Hematopoietic multipotent progenitor cell treated with erythropoietin and hydrocortisone succinate and interleukin-3 and kit ligand, for 17 days (in vitro differentiated cells): ENCODE results near the gene KRTCAP2.

Experiments used
- DNase-seq: peaks from one replicate; pipeline ENCODE4 v3.0.0-alpha.2; 2015; ENCODE audit warnings: low spot score

Gene KRTCAP2

DNA sequence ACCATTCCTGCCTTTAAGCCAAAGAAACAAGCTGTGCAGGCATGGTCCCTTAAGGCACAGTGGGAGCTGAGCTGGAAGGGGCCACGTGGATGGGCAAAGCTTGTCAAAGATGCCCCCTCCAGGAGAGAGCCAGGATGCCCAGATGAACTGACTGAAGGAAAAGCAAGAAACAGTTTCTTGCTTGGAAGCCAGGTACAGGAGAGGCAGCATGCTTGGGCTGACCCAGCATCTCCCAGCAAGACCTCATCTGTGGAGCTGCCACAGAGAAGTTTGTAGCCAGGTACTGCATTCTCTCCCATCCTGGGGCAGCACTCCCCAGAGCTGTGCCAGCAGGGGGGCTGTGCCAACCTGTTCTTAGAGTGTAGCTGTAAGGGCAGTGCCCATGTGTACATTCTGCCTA, 38.8 kb downstream of the KRTCAP2 start:
- no peak for DNase-seq

DNA sequence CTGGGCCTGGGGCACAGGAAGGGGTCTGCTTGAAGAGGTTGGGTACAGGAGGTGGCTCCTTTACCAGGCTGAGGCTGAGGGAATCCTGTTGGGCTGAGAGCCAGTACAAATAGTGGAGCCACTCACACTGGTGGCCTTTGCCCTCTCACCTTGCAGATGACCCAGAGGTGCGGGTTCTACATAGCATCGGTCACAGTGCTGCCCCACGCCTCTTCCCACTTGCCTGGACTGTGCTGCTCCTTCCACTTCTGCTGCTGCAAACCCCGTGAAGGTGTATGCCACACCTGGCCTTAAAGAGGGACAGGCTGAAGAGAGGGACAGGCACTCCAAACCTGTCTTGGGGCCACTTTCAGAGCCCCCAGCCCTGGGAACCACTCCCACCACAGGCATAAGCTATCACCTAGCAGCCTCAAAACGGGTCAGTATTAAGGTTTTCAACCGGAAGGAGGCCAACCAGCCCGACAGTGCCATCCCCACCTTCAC, 39.3 kb downstream of the KRTCAP2 start:
- no peak for DNase-seq

DNA sequence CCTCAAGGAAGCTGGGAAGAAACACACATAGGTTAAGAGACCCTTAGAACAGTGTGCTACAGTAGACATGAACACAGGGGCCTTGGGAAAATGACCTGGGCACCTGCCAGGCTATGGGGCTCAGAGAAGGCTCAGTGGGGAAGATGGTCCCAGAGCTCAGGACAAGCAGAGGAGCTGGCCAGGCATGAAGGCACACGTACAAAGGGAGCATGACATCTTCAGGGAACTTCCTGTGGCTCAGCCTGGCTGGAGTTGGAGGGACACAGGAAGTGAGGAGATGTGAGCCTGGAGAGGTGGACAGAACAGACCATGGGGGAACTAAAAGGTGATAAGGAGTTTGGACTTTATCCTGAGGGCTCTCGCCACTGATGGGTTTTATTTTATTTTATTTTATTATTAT, 41.2 kb downstream of the KRTCAP2 start:
- DNase-seq = no peak

DNA sequence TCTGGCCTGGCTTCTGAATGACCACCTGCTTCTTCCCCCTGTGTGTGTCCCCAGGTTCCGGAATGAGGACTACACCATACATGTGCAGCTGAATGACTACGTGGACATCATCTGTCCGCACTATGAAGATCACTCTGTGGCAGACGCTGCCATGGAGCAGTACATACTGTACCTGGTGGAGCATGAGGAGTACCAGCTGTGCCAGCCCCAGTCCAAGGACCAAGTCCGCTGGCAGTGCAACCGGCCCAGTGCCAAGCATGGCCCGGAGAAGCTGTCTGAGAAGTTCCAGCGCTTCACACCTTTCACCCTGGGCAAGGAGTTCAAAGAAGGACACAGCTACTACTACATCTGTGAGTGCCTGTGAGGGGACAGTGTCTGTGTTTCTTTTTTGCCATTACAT, 41.8 kb downstream of the KRTCAP2 start:
- DNase-seq = no peak

DNA sequence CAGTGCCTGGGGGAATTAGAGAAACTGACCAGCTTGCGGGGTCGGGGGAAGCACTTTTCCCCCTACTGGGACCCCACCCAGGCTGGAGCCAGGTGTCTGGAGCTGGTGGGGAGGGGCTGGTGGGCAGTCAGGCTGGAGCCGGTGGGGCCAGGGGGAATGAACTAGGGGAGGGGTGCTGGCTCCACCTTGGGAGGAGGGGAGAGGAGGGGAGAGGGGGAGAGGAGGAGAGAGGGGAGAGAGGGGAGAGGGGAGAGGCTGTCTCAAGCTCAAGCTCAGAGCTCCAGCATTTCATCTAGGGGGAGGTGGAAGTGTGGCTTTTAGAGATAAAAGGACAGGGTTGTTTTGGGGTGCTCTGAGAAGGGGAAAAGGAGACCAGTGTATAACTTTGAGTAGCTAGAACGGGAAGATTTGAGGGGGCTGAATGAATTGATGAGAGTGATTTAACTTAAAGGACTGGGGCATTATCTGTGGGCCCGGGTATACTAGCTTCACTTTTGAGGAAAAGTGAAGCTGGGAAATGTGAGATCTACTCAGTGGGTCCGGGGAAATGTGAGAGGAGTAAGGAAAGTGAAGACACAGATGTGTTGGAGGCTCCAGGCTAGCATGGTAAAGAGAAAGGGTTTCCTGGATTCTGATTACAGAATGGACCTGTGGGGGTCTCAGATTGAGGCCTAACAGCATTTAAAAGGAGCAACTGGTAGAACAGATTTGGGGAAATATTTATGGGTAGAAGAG, 42.7 kb downstream of the KRTCAP2 start:
- no peak for DNase-seq

DNA sequence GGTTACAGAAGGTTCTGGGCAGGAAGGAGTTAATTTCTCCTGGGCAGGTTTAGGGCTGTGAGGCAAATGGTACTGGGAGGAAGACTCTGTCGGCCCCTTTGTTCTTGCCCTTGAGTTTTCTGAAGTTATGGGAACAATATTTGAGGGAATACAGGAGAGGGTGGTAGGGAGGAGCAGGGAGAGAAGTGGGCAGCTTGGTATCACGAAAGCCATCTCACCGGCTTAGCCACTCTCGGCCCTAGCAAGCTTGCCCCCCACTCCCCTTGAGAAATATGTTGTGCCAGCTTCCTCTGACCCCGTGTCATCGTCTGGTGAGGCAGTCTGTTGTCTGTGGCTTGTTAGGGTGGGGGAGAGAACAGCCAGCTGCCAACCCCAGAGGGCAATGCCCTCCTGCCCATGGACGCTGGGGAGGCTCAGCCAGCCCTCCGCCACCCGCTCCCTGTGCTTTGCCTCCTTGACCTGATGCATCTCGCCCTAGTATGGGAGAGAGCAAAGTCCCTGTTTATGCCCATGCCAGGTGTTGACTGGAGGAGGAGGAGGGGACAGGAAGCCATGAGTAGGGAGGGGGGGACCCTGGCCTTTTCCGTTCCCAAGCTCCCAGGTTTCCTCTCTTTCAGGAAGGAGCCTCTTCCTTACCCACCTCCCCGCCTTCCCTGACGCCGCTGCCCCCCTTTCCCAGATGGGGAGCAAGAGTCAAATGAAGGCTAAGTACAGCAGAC, 44.2 kb downstream of the KRTCAP2 start:
- no peak for DNase-seq

DNA sequence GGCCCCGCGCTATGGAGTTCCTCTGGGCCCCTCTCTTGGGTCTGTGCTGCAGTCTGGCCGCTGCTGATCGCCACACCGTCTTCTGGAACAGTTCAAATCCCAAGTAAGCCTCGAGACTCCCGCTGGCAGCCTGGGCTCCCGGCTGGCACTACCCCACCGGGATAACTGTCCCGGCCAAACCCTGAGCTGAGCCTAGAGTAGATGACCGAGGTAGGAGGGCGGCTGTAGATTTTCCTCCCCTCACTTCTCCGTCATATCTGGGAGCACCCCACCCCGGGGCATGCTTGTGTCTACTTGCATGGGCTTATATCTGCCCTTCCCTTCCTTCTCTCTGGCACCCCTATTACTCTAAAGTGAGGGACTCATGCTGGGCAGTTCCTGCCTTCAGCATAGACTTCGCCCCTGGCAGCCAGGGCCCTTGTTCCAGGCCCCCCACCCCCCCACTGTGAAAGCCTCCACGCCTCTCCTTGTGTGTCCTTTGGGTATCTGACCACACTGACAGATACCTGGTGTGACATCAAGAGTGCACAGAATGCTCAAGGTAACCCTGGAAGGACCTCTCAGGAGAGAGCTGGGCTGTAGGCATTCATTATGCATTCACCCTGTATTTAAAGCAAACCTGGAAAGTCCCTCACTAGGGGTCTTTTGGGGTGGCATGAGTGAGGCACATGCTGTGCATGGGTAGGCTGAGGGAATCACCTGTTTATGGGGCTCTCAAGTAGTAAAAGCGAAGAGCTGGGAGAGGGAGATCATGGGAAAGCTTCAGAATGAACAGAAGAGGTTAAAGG, 44.9 kb downstream of the KRTCAP2 start:
- no peak for DNase-seq

DNA sequence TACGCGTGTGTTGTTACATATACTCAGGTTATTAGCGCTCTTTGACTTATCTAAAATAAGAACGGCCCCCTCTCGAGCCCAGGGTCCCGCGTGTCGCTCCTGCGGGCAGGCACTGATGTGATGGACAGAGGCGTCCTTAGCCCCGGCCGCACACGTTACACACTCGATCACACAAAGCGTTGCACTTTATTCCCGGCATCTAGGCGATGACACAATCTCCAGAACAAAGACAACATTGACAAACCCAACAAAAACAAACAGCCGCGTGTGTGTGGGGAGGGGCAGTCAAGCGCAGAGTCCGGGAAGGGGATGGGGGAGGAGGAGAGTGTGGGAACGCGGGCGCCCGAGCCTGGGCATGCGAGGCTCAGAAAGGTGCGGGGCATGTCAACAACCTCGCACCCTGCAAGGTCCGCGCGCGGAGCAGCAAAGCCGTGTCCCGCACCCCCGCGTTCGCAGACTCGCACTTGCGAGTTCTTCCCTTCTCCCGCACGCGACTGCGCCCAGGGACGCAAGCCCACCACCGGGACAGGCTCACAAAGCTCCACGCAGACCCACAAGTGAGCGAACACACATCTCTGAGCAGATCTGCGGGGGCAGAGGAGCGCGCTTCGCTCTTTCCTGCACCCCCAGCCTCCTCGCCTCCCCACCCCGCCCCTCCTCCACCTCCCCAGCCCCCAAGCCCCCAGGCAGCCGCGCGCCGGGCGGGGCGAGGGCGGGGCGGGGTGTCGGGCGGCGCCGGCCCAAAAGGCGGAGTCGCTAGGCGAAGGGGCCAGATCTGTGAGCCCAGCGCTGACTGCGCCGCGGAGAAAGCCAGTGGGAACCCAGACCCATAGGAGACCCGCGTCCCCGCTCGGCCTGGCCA, 45.8 kb downstream of the KRTCAP2 start, which contains the start of gene EFNA1:
TSS of gene EFNA1 (plus strand) at position 772 of the 862 bp plus-strand sequence. CDS start 102 bp downstream, outside the sequence.
- no peak for DNase-seq

DNA sequence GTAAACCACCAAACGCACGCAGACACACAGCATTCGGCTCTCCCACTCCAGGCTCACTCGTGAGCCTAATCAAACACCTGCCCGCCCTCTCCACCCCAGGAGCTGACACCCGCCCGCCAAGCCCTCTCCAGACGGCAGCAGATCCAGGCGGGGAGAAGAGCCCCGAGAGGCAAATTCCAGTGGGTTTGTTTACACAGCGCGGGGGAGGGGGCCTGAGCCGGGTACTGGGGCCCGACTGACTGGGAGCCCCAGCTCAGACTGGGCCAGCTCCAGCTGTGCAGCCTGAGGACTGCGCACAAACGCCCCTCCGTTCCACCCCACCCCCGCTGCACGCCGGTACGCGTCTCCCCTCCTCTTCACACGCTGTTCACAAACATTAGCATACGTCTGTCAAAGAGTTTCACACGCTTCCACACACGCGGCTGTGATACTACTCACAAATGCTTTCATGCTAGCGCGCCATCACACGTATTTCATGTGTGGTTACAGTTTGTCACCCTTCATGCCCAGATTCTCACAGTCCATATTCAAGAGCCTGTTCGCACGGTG, 46.5 kb downstream of the KRTCAP2 start:
- DNase-seq = no peak

DNA sequence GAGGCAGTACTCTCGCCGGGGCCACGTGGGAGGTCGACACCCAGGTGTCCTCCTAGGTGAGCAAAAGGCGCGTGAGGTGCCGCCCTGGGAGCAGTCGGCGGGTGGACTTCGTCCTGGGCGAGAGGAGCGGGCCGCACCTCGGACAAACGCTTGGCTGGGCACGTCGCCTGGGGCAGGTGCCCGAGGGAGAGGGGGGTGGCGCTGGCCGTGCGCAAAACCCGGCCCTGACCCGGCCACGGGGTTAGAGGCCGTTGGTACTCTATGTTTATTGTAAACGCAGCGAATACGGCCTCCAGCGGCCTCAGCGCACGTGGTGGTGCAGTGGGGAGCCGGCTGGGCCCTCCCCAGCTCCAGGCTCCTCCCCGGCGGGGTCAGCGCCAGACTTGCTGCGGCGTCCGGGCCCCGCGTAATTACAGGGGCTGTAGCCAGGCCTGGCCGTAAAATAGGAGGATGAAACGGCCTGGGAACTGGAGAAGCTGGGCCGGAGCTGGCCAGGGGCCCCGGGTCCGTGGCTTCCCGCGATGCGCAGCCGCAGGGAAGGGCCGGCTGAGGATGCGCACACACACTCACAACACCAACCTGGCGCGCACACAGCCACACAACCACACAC, 47.1 kb downstream of the KRTCAP2 start:
- no peak for DNase-seq

DNA sequence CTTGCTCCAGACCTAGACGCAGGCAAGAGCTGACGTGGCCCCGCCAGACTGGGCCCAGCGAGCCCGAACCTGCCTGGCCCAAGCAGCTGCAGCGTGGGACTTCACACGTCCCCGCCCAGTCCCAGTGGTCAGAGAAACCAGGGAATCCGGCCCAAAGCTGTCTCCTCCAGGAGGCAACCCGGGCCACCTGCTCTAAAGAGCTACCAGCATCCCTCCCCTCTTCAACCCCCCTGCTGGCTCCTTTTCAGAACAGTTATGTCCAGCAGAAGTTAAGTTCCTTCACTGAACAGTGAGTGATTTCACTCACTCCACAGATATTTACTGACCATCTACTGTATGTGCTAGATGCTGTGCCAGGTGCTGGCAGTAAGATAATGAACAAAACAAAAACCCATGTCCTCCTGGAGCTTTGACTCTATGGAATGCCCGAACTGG, 47.6 kb downstream of the KRTCAP2 start:
- no peak for DNase-seq

DNA sequence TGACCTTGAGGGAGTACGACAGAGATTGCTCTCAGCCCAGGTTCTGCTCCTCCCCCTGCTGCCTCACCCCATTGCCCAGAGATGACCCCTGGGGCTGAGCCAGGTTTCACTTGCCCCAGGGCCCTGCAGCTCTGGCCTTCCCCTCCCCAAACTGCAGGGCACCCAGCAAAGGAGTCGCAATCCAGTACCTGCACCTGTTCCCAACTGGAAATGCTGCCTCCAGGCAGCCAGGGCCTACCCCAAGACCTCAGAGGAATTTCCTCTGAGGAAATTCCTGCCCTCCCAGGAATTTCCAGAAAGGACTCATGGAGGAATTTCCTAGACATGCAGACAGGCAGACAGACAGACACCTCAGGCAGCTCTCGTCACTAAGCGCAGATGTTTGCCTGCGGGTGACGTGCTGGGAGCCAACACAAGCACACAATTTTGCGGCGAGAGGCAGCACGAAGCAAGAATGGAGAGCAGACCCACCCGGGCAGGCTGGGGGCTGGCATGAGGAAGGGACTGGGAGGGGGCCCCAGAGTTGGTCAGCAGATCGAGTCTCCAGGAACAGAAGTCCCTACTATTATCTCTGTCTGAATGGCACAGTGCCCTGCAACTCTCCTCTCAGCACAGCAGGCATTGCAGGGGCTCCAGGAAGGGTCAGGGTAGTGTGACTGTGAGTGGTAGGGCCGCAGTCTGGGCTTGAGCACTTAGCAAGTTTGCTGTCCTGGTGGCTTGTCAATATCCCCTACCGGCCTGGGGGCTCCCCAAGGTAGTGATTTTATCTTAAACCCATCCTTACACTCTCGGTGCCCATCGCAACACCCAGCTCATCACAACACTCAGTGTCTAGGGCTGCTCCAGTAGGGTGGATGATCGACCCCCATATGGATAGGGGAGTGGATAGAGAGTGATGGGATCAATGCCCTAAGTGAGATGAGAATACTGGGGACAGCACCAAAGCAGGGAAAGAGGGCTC, 48.3 kb downstream of the KRTCAP2 start:
- DNase-seq = no peak

DNA sequence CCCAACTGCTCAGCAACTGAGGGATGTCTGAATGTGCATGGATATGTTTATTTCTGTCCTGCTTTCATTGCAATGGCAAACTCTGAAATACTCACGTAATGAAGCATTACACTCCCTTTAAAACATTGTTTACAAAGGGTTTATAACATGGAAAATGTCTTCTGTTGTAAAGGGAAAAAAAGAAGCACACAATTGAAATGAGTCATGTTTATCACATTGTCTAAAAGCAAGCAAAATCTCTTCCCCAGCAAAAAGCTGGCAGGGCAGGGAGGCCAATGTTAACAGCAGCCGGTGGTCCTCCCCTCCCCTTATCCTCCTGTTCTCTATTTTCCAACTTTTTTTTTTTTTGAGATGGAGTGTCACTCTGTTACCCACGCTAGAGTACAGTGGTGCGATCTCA, 49.3 kb downstream of the KRTCAP2 start:
- no peak for DNase-seq

DNA sequence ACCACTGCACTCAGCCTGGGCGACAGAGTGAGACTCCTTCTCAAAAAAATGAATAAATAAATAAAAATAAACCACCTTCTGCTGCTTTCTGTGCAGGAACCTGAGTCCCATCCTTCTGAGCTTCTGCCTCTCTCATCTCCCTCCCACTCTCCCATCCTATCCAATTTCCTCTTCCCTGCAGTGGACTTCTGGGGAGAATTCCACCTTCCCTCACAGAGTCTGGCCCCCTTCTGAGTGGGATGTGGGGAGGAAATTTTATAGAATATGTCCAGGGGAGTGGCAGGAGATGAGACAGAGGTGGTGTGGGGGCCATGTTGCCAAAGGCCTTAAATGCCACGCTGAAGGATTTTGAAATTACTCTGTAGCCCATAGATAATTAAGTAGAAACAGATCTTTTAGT, 50.8 kb downstream of the KRTCAP2 start:
- DNase-seq = no peak

DNA sequence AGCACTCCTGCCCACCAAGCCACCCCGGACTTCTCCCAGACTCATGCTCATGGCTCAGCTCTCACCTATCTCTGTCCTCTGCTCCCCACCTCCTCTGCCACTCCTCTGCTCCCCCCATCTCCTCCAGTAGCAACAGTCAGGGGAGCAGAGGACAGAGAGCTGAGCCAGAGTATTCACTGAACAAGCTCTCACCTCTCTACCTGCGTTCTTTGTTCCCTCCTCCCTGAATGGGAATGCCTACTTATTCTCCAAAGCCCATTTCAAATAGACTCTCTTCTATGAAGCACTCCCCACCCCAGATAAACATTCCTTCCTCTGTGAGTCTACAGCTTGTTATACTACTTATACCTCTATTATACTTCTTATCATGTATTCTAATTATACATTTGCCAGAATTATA, 51.9 kb downstream of the KRTCAP2 start:
- no peak for DNase-seq

DNA sequence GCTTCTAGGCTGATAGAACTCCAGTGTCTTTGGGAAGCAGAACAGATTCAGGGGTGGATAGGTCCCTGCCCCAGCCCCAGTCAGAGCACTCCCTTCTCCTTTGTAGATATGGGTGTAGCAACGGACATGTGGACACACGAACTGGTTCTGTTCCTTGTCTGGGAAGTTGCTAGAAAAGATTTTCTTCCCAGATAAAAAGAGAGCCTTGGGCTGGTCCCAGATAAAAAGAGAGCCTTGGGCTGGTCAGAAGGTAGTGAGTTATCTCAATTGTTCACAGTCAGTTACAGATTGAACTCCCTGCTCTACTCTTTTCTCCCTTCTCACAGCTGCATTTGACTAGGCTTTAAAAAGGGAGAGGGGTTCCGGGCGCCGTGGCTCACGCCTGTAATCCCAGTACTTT, 52.9 kb downstream of the KRTCAP2 start:
- no peak for DNase-seq
